HG02763 (cell line): ENCODE data around the gene CACNA1C.

Experiments
- ATAC-seq: cut with Tn5 transposase; IDR thresholded peaks from one replicate; pipeline ENCODE4 v1.9.1; 2021; ENCODE audit warnings: mild to moderate bottlenecking, moderate library complexity; ENCODE audit not compliant: unreplicated experiment

The CACNA1C gene

DNA sequence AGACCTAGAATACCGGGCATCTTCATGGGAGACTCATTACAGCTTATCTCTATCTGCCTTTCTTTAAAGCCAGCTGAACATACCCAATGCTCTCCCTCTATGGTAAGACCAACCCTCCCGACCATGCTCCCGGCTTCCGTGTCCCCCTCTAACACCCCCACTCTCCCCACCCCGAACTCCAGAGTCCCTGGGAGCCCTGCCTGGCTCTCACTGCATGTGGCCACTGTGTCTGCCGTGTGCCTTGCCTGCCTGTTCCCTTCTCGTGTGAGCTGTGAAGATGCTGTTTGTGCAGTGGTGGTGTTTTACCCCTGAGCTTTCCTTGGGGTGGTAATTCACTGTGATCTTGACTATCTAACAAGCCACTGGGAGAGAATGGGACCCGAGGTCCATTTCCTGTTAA is 595.6 kb downstream of the CACNA1C start:
- no peak for ATAC-seq

DNA sequence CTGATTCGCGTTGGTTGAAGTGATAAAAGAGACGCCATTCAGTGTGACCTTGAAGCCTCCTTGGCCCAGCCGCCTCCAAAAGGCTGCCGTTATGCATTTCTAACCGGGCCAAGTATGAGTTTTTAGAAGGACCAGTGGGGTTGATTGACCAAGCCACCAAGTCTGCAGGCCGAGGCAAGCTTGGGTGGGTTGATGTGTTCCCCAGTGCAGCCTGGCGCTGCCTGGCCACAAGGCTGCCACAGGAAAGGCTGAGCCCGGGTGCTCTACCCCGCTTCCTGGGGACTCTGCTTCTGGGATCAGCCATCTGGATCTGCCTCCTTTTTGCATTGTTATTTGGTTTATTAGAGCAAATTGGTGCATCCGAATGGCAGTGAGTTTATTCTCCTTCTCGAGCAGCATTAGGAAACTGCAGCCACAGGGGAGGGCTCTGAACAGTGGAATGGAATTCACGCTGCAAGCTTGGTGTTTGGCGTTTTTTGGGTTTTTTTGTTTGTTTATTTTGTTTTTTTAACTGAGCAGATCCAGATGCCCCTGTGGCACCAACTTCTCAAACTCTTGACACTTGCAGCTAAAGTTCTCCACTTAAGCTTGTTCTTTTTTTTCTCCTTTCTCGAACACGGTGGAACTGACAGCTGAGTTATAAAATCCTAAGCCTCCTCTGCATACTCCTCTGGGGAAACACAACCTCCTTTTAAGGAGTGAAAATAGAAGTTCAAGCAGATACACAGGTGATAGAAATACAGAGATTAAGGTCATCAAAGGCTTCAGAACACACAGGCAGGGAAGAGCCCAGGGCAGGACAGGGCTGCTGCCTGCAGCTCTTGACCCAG is 596.6 kb downstream of the CACNA1C start:
- ATAC-seq, result no peak

DNA sequence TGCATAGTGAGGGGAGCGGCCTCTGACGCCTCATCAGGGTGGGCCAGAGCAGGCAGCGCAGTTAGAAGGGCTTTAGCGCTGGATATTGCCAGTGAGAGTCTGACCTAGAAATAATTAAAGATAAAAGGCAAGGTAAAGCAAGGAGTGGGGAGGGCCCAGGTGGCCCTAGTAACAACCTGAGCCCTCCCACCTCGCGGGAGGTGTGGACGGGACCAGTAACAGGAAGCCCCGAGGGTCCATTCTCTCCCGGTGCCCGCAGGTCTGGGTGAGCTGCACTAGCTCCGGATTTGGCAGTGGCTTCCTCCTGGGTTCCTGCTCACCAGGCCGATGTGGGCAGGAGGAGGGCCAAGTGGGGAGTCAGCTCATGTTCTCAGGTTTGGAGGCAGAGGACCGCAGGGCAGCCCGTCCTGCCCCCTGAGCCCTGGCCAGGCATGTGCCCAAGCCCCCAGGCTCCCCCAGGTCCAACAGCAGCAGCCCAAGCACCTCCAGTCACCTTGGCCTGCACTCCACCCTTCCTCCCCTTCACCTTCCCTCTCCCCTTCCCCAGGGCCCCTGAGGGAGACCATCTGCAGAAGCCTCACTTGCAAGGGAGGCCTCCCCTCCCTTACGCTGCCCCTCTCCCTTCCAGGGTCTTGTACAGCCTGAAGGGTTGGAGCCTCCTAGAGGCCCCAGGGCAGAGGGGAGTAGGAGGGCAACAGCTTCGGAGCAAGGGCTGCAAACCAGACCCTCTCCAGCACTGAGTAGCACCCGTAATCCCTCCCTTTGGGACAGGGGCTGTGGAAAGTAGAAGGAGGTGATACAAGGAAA is 597.7 kb downstream of the CACNA1C start:
- ATAC-seq, result no peak

- ATAC-seq, result no peak
These were observed 598.5 kb downstream of the CACNA1C start for GRCh38 chr12:2651068-2651965.

DNA sequence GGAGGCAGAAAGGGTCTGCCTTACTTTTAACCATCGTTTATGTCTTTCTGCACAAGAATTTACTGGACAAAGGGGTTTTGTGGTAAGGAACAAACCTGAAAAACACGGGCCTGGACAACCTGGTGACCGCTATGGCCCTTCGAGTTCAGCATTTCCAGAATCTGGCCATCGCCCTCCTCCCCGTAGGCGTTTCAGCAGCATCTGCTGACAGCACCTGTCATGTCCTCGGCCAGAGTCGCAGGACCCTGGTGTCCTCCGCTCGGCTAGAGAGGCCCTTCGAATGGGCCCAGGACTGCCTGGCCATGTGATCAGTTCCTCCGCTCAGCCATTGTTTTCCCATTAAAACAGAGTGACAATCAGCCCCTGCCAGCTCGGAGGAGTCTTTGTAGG is 599.2 kb downstream of the CACNA1C start:
- ATAC-seq, result no peak

DNA sequence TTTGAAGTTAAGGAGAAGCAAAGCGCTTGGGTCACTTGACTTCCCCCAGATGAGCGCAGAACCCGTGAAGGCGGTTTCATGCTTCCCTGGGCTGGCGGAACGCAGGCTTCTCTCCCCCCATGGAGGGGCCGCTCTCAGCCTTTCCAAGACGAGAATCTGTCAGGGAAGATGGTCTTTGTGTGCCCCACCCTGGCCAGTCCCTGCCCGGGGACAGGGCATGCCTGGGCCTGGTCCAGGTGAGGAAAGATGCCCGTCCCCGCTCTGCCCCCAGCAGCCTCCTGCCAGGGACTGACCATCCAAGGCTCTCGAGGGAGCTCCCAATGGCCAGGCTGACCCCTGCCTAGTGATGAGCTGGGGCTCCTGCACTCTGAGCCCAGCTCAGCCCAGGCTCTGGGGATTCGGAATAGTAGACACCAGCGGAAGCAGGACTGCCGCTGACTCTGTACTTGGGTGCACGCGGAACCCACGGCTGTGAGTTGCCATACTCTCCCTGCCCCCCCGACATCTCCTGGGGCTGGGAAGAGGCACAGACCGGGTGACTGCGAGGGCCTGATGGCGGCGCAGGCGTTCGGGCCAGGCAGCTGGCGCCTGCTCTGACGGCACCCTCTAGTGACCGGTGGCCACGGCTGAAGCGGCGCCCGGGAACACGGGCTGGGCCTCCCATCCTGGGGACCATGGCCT is 599.8 kb downstream of the CACNA1C start:
- no peak for ATAC-seq

- no peak for ATAC-seq
These were observed 600.7 kb downstream of the CACNA1C start for GRCh38 chr12:2653461-2653965.

DNA sequence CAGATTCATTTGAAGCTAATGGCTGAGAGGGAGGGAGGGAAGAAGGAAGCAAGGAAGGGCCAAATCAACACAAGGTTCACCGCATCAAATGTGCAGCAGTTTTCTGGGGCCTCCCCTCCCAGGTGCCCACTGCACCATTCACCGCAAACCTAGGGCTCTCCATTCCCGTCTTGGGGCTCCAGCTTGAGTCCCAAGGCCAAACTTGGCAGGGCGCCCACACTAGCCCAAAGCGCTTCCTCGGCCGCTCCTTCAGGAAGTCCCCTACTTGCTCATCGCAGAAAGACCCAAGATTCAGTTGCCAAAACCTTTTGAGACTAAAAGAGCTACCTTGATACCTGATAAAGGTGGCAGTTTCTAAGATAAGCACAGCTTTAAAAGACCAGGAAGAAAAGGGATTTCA is 601.5 kb downstream of the CACNA1C start:
- no peak for ATAC-seq

- ATAC-seq, result no peak
These were observed 602.0 kb downstream of the CACNA1C start for GRCh38 chr12:2654741-2655140.

GRCh38 chr12:2662524-2662923 is 609.7 kb downstream of the CACNA1C start:
- no peak for ATAC-seq

- ATAC-seq, result no peak
These were observed 612.2 kb downstream of the CACNA1C start for GRCh38 chr12:2664721-2665577.

DNA sequence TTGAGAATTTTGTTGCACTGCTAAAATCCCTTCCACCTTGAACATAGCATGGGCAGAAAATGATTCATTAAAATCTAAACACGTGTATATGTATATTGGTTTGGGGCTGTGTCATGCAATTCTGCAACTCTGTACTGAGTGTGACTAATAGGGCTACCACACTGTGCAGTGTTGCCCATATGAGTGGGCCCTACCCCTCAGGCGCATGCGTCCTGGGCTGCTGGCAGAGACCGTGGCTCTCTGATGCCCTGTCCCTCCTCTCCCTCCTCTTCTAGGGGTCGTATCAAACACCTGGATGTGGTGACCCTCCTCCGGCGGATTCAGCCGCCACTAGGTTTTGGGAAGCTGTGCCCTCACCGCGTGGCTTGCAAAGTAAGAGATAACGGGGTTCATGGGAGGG is 613.6 kb downstream of the CACNA1C start:
- no peak for ATAC-seq

GRCh38 chr12:2666846-2667245 is 614.1 kb downstream of the CACNA1C start:
- no peak for ATAC-seq

DNA sequence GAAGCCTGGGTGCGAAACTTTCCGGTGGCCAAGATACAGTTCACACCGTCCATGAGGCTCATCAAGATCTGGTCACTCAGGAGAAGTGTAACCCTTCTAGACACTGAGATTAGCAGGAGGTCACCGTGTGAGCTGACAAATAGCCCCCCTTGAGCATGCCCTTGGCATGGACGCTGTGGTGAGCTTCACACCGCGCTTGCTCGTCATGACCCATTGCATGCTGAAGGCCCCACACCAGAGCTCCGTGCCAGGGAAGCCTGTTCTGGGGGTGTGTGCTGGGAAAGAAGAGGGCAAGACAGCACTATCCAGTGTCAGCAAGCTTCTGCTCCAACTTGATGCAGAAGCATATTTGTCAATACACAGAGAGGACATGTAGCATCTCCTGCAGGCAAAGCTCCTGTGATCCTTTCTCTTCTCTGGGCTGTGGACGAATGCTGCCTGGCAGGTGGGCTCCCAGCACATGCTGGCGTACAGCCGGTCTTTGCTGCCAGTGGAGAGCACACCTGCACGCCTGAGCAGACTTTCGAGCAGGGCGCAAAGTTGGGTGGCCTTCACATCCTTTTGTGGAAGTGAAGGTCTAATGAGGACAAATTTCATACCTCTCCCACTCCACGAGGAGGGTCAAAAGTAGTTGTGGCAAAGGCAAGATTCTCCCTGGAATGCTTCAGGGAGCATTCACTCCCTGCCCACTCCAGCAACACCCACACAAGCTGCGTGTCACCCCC is 615.1 kb downstream of the CACNA1C start:
- no peak for ATAC-seq

- no peak for ATAC-seq
These were observed 616.0 kb downstream of the CACNA1C start for GRCh38 chr12:2668816-2669215.

GRCh38 chr12:2669560-2669959 is 616.8 kb downstream of the CACNA1C start:
- no peak for ATAC-seq

DNA sequence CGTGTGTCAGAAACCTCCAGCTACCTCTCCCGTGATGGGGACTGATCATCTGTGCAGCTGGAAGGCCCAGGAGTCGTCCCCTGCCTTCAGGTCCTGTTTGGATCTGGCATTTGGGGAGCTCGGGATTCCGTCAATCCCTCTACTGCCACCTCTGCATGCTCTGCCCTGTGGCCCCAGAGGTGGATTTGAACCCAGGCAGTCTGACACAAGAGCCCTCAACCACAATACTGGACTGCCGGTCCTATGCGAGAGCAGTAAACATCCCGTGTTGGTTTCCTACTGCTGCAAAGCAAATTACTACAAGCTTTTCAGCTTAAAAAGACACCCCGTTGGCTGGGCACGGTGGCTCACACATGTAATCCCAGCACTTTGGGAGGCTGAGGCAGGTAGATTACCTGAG is 620.1 kb downstream of the CACNA1C start:
- ATAC-seq, result no peak

DNA sequence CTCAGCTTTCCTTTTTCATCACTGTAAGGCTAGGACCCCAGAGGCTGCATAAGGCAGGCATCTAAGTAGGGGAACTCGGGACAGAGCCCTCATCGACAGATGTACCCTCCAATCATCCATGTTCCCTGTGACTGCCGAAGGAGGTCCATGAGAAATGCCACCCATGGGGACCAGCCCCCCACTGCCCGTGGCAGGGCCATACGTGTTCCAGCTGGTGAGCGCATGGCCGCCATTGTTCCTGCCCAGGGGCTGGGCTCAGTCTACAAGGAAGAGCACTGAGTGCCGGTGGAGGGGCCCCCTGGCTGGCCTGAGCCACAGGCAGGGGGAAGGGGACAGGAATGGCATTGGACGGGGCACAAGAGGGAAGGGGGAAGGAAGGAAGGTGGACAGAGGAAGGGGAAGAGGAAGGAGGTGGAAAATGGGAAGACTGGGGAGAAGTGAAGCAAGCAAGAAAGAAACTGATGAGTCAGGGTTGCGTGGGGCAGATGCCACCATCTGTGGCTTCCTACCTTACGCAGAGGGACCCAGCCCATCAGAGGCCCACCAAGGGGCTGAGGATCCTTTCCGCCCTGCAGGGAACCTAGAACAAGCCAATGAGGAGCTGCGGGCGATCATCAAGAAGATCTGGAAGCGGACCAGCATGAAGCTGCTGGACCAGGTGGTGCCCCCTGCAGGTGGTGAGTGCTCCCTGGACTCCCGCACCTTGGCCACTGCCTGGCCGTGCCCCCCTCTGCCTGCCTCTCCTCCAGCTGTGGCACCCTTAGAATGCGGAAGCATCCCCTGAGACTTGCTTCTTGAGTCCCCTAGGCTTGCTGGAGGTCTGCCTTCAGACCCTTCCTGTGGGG is 621.4 kb downstream of the CACNA1C start:
- no peak for ATAC-seq
